Sciatic nerve (tissue), 2 donors: Measurements from ENCODE around the gene THAP7. TPM values are rescaled to one million over a fixed set of nuclear protein-coding genes. Genes with fewer than 3 reads are reported as not detected.

Experiments used
- ATAC-seq: fragments of 200-7000 bp; cut with Tn5 transposase; one replicate; pipeline ENCODE4 v1.9.1; 2020; ENCODE audit warnings: mild to moderate bottlenecking, moderate library complexity
- DNase-seq: peaks from one replicate; pipeline ENCODE4 v3.0.0-alpha.2; 2020; ENCODE audit warnings: low spot score
- intact Hi-C: fragments of 100-400 bp; cut with DNase I; formaldehyde crosslinking; loops from one replicate; pipeline ENCODE4 v1.14.2; 2022
- total RNA-seq: library from RNA; stranded (reverse); fragmentation: NEBNext Ultra II Directional; extraction: Animal tissue kit (Norgen Biotek cat#: 25700); gene quantifications from one replicate; pipeline ENCODE4 v1.2.1, GENCODE V29; 2021
- donor health status: DM: no; HTN: no; CAD: no.
- donor health status: DM: no; HTN: no; CAD: no.

Gene THAP7
- total RNA-seq, 1 donor from 2014 or later: 21.9 TPM

DNA sequence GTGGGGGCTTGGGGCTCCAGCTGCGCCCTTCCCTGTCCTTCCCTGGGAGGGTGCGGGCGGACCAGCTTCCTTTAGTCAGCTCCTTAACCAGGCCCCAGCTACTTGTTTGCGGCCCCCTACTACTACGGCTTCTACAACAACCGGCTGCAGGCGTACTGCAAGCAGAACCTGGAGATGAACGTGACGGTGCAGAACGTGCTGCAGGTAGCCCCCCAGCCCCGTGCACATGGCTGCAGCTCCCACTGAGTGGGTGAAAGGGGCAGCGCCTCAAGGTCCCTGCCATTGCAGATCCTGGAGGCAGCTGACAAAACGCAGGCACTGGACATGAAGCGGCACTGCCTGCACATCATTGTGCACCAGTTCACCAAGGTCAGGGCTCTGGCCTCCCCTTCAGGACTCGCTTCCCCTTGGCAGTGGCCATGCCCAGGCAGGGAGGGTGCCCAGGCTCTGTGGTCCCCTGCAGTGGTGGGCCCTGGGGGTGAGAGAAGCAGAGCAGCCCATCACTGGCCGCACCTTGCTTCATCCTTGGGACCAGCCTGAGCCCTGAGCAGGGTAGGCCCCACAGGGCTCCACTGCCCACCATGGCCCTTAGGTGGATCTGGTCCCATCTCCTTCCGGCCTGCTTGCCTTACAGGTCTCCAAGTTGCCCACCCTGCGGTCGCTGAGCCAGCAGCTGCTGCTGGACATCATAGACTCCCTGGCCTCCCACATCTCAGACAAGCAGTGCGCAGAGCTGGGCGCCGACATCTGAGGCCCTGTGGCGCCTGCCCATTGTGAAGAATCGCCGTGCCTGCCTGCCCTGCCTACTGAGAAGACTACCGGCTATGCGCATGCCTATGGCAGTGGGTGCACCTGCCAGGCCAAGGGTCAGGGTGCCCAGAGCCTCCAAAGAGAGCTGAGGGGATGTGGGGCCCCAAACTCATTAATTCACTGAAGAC, 5.1 kb downstream of the THAP7 start:
- intact Hi-C loops: no loop called here
- DNase-seq (no peak), ATAC-seq (no peak)

DNA sequence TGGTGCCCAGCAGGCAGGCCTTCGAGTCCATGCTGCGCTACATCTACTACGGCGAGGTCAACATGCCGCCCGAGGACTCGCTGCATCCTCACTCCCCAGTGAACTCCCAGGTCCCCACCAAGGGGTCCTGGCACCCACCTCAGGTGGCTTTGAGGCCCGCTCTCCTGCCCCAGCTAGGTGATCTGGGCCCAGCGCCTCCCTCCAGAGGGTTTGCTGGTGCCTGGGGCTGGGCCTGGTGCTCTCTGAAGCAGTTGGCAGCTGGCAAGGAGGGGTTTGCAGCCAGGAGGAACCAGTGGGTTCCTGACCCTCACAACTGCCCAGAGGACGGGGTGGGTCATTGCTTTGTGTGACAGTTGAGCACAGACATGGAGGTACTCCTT, 5.9 kb downstream of the THAP7 start:
- ATAC-seq: no peak
- DNase-seq: no peak
- intact Hi-C loops: no loop called here

DNA sequence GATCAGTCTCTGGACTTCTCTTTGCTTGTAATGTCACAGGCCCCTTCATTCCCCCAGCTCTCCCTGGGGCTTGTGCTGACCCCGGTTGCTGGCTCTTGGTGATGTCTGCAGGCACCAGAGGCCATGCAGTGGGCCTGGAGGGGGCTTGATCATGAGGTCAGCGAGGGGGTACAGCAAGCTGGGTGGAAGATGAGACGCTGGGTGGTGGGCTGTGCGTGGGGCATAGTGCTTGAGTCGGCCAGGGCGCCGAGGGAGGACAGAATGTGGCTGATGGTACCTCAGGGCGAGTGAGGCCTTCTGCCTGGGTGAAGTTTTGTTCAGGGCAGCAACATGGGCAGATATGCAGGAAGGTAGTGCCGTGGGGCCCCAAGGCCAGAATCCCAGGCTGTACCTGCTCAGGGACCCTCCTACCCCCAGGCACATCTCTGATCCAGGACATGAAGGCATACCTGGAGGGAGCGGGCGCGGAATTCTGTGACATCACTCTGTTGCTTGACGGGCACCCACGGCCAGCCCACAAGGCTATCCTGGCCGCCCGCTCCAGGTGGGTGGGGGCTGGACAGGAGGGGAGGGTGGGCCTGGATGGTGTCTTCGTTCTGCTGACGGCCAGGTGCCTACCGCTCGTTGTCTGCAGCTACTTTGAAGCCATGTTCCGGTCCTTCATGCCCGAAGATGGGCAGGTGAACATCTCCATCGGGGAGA, 6.4 kb downstream of the THAP7 start:
- DNase-seq (no peak), ATAC-seq (no peak)
- intact Hi-C loops: no loop called here

DNA sequence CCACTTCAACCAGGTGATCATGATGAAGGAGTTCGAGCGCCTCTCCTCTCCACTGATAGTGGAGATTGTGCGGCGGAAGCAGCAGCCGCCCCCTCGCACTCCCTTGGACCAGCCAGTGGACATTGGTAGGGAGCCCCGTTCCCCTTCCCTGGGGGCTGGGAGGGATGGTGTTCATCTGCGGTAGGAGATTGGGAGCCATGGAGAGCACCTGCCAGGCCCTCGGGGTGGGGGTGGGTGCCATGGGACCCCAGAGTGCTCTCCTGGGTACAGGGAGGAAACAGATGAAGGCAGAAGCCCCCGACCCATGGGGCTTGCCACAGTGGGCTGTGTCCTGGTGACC, 7.0 kb downstream of the THAP7 start:
- no peak for ATAC-seq
- DNase-seq: no peak
- intact Hi-C loops: no loop called here

DNA sequence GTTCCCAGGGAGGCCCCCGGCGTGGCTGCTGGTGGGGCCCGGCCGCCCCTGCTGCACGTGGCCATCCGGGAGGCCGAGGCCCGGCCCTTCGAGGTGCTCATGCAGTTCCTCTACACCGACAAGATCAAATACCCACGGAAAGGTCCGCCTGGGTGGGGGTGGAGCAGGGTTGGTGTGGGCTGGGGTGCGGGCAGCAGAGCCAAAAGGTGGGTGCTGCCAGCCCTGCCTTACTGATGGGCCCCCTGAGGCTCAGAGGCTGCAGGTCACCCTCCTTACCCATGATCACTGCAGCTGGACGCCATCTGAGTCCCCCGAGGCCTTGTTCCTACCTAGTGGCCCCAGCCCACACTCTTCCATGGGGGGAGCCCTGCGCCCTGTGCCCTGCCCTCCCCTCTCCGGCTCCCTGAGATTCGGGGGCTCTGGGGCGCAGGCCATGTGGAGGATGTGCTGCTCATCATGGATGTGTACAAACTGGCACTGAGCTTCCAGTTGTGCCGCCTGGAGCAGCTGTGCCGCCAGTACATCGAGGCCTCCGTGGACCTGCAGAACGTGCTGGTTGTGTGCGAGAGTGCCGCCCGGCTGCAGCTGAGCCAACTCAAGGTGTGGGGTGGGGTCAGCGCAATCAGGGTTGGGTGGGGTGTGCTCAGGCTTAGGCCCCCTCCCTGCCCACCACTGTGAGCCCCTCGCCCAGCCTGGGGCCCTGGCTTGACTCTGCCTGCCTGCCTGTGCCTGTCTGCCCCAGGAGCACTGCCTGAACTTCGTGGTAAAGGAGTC, 7.6 kb downstream of the THAP7 start:
- intact Hi-C loops: no loop called here
- no peak for DNase-seq
- no peak for ATAC-seq

DNA sequence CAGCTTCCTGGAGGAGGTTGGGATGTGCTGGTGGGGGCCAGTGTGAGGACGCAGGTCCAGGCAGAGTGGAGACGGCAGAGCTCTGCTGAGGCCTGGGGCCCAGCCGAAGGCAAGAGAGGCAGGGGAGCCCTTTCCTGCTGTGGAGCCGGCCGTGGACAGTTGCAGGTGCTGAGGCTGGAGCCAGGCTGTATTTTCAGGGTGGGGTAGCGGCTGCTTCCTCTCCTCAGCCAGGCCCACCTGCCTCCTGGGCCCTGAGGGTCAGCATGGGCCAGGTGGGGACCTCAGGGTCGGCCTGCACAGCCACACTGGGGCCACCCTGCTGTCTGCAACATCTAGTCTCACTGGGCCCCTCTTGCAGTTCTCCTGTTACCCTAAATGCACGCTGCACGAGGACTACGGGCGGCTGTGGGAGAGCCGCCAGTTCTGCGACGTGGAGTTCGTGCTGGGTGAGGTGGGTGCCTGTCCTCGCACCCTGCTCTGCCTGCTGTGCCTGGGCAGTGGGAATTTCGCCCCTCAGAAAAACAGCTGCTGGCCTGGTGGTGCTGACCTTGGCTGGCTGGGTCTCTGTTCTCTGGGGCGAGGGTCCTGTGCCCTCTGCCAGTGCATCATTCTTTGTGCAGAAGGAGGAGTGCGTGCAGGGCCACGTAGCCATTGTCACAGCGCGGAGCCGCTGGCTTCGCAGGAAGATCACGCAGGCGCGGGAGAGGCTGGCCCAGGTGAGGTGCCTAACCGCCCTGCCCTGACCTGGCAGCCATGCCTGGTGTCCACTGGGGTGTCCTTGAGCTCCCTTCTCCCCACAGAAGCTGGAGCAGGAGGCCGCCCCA, 8.4 kb downstream of the THAP7 start:
- ATAC-seq (no peak), DNase-seq (no peak)
- intact Hi-C loops: no loop called here

DNA sequence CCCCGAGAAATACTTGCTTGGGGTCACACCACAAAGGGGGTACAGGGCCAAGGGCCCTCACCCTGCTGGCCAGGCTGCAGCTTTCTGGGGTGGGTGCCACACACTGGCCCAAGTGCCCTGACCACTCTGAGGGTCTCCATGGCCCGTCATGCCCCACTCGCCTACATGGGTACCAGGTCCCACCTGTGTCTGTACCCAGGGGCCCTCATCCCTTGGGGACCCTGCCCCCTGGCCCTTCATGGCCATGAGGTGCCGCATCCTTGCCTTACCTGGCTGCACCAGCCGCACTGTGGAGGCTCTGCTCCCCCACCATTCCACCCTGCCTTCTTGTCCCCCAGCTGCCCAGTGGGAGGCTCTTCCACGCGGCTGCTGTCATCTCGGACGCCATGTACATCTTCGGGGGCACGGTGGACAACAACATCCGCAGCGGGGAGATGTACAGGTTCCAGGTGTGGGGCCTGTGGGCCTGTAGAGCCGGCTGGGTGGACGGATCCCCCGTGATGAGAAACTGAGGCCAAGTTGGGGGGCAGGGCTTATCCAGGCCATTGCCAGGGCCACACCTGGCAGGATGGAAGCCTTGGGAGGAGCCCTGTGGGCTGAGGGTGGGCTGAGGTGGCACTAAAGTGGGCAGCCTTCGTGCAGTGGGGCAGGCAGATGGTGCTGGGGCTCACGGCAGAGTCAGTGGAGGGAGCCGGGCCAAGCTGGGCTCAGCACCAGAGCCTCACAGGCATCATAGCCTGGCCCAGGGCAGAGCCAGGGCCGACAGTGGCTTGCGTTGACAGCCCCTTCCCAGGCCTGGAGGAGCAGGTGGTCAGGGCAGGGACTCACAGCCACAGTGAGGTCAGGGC, 9.2 kb downstream of the THAP7 start:
- intact Hi-C loops: no loop called here
- DNase-seq (no peak), ATAC-seq (no peak)

DNA sequence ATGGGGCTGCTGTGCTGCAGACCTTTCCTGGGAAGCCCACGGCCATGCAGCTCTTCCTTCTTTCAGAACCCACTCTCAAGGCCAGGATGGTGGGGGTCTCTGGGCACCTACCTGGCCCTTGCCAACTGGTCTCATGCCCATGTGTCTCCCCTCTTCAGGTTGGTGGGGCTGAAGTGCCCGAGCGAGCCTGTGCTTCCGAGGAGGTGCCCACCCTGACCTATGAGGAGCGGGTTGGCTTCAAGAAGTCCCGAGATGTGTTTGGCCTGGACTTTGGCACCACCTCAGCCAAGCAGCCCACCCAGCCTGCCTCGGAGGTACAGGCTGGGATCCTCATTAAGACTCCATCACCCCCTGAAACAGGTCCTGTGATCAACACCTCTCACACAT, 9.9 kb downstream of the THAP7 start:
- intact Hi-C loops: no loop called here
- DNase-seq (no peak), ATAC-seq (no peak)

DNA sequence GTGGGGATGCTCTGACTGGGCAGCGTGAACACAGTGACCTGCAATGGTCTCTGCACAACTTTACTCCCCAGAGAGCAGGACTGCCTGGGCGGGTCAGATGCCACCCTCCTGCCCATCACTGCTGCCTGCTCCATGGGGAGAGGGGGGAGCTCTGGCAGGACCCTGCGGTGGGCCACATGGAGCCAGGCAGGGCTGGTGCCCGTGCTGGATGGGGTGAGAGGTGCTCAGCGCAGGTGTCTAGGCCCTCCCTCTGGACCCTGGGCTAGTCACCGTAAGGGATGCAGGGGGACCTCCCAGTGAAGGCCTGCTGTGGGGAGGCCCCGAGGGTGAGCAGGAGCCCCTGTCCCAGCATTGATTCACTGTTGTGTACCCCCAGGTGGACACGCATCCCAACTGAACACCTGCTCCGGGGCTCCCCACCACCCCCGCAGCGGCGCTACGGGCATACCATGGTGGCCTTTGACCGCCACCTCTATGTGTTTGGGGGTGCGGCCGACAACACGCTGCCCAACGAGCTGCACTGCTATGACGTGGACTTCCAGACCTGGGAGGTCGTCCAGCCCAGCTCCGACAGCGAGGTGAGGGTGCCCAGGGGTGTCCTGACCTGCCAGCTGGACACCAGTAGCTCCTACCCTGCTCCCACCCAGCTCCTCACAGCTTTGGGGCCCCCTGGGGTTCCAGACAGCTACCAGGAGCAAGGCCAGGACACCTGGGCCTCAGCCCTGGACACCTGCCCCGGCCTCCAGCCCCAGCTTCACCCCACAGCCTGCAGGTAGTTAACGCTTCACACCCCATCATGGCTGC, 10.5 kb downstream of the THAP7 start:
- ATAC-seq (no peak), DNase-seq (no peak)
- intact Hi-C loops: no loop called here

DNA sequence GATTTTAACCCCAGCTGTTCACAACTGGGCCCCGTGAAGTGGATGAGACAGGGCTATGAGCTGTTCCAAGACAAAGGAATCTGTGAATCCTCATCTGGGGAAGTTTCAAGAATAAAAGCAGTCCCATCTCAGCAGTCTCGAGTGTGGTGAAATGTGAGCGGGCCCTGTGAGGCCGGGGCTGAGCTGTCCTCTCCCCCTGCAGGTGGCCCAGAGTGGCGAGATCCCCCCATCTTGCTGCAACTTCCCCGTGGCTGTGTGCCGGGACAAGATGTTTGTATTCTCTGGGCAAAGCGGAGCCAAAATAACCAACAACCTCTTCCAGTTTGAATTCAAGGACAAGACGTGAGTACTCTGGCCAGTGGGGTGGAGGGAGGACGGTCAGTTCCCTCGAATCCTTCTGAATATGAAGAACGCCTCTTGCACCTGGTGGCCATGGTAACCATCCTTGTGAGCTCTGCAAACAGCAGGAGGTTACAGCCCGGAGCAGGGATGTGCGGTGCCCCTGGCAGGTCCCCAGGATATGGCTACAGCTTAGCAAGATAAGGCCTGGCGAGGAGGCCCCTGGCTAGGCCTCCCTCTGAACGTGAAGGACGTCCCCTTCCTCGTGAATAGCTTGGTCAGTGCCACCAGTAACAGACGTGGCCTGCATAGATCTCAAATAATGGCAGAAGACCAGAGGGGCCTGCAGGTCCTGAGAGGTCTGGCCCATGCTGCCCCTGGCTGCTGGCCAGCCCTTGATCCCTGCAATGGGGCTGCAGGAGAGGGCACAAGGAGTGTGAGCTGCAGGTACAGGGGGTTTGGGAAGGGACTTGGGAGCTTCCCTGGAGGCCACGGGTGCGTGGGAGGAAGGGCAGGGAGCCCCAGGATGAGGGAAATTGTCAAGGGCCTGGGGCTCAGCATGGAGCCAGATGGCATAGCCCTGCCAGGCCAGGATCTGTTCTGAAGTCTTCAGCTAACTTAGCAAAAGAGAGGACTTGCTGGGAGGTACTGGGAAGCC, 11.4 kb downstream of the THAP7 start:
- ATAC-seq (no peak), DNase-seq (no peak)
- intact Hi-C loops: no loop called here

DNA sequence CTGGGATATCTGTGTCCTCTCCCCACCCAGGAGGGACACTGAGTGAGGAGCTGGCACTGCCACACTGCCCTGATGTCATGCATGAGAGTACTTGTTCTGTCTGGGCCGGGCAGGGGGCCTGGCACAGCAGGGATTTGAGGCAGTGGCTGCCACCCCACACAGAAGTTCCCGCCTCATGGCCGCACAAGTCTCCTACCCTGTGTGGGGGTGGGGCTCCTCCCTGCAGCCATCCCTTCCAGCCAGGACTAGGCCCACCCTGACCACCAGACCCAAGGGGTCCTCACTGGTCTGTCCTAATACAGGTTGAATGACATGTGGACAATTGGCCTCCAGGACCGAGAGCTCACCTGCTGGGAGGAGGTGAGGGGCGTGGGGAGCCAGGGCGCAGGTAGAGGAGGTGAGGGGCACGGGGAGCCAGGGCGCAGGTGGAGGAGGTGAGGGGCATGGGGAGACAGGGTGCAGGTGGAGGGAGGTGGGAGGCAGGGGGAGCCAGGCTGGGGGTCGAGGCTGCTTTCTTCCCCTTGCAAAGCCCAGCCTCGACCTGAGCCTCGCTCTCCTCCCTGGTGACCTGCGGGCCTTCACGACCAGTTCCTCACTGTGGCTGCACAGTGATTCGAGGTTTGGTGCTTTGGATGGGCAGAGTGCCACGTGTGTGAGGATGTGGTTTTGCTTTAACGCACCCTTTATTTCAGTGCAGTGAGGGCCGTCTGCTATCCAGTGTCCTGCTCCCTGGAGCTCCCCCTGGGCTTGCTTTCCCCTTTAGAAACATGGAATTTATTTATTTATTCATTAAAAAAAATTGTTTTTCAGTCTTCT, 12.4 kb downstream of the THAP7 start:
- intact Hi-C loops: no loop called here
- no peak for ATAC-seq
- DNase-seq: no peak

DNA sequence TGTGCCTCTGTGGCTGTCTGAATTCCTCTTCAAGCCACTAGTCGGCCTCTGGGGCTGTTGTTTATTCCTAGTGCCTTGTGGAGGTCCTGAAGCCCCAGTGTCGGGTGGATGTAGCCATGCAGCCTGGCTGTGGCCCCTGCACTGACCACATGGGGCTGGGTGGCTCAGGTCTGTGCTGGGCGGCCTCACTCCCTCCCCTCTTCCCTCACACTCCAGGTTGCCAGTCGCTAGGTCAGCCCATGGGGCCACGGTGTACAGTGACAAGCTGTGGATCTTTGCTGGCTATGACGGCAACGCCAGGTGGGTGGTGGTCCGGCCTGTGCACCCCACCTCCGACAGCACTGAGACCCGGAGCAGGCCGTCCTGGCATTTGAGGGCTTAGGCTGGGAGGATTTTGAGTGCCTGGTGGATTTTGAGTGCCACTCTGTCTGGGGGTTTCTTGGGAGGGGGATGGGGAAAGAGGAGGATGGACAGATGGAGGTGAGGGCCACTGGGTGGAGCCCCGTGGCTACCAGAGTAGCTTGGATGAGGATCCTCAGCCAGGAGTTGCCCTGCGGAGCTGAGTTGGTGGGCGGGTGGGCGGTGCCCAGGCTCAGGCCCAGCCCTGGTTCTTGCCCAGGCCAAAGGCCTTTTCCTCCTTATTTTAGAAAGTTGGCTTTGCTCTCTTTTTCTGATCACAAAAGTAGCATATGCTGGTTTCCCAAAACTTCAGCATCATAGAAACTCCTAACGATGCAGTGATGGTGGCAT, 13.2 kb downstream of the THAP7 start:
- intact Hi-C loops: no loop called here
- no peak for ATAC-seq

DNA sequence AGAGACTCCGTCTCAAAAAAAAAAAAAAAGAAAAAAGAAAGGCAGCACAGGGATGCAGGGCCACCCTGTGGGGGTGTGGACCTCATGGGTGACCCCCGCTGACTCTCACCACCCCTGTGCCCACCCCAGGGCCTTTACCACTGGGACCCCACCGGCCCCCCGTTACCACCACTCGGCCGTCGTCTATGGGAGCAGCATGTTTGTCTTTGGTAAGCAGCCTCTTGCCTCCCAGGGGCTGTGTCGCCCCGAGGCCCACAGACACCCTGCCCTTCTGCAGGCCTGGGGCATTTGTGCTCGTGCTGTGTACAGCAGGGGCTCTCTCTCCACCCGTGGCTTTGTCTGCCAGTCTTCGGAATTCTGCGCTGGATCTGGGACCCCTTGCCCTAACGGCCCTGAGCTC, 14.5 kb downstream of the THAP7 start:
- intact Hi-C loops: no loop called here
- no peak for ATAC-seq

More for the DNA sequence above, 13.2 kb downstream of the THAP7 start:
- DNase-seq: no peak

DNA sequence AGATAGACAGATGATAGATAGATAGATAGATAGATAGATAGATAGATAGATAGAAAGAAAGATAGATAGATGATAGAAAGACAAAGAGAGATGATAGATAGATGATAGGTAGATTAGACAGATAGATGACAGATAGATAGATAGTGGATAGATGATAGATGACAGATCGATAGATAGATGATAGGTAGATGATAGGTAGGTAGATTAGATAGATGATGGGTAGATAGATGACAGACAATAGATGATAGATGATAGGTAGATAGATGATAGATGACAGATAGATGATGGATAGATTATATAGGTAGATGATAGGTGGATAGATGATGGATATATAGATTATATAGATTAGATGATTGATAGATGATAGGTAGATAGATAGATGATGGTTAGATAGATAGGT, 15.6 kb downstream of the THAP7 start:
- ATAC-seq (no peak), DNase-seq (no peak)
- intact Hi-C loops: no loop called here

More for the DNA sequence above, 14.5 kb downstream of the THAP7 start:
- DNase-seq: no peak

DNA sequence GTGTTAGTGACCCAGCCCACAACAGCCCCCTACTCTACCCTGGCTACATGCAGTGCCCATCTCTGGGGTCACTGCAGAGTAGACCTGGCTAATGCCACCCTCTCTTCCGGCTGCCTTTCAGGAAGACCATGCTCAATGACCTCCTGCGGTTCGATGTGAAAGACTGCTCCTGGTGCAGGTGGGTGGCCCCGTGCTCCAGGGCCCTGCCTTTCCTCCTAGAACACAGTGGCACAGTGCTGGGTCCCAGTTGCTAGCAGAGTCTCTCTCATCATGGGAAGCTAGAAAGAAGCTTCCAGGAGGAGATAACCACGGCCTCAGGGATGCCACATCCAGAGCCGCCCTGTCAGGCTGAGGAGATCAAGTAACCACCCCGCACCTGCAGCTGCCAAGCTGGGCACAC, 16.2 kb downstream of the THAP7 start:
- intact Hi-C loops: no loop called here
- ATAC-seq: no peak
- no peak for DNase-seq
